HCT116 (cell line): ENCODE measurements around the gene TSPYL6. TPM values are rescaled to one million over a fixed set of nuclear protein-coding genes. Genes with fewer than 3 reads are reported as not detected.
"Not testable (repeated sequence)": the region's sequence is repeated elsewhere in the genome, so short reads cannot be mapped to it uniquely, and the experiment has no call there.

ENCODE experiments used
- ATAC-seq: fragments of 200-7000 bp; cut with Tn5 transposase; 2 replicates; pipeline ENCODE4 v1.9.1; 2020; ENCODE audit warnings: mild to moderate bottlenecking, moderate library complexity
- BruUV-seq: library from RNA; stranded (reverse); fragments of 400-500 nt; replicated peaks from 2 replicates; lab custom pipeline; 2021; lab: Mats Ljungman, UMichigan
- CTCF ChIA-PET: fragments of 300-600 bp; sonication (Branson Sonifier 250); formaldehyde crosslinking; loops from one replicate; lab custom pipeline; 2021; ENCODE audit warnings: antibody characterized with exemption; lab: Charles Lee
- POLR2A ChIA-PET: fragments of 300-600, 350-600 bp; sonication (Branson Sonifier 250); formaldehyde crosslinking; loops from one replicate; lab custom pipeline; 2021; ENCODE audit warnings: antibody characterized with exemption; lab: Charles Lee
- RAD21 ChIA-PET, 2 experiments: fragments of 300-600 bp; sonication (Branson Sonifier 250); formaldehyde crosslinking; loops; one replicate each; lab custom pipeline; 2023; ENCODE audit warnings: low total read pairs in 2 of 2; ENCODE audit not compliant: uncharacterized antibody in 2 of 2, unreplicated experiment in 2 of 2, low non-redundant PET in 1 of 2; lab: Charles Lee
- DNase-seq: peaks from one replicate; pipeline ENCODE4 v3.0.0-alpha.2; 2010; ENCODE audit warnings: low read depth, low spot score
- H2AFZ ChIP-seq: fragments of 200-600 bp; shearing (Covaris generic), sonication (generic); 2 replicates; pipeline ENCODE4 v1.6.1; 2017; ENCODE audit warnings: low read depth, mixed run types, mixed read lengths, antibody characterized with exemption, low read length; ENCODE audit not compliant: poor library complexity, severe bottlenecking
- H3K27ac ChIP-seq: 2 replicates; pipeline ENCODE4 v1.5.1; 2012; ENCODE audit warnings: low read depth, low read length
- H3K27me3 ChIP-seq: fragments of 200-600 bp; sonication (generic); 2 replicates; pipeline ENCODE4 v1.6.1; 2016; ENCODE audit warnings: mixed run types, low read length, mixed read lengths; ENCODE audit not compliant: insufficient read depth
- H3K36me3 ChIP-seq, 2 experiments: fragments of 200-500 bp in 1 of 2; fragments of 200-600 bp in 1 of 2; sonication (Bioruptor generic) in 1 of 2; sonication (generic) in 1 of 2; 2 replicates each; pipeline versions ENCODE4 v1.5.1 to v1.6.1; 2014 to 2016; ENCODE audit warnings: low read length in 2 of 2, inconsistent platforms in 1 of 2, mixed read lengths in 1 of 2, mixed run types in 1 of 2; ENCODE audit not compliant: insufficient read depth in 2 of 2, control insufficient read depth in 1 of 2
- H3K4me1 ChIP-seq, 2 experiments: fragments of 200-600 bp in 1 of 2; sonication (generic) in 1 of 2; 2 replicates each; pipeline versions ENCODE4 v1.5.1 to v1.6.1; 2012 to 2017; ENCODE audit warnings: low read length in 2 of 2, inconsistent platforms in 1 of 2, mild to moderate bottlenecking in 1 of 2, mixed read lengths in 1 of 2, mixed run types in 1 of 2, moderate library complexity in 1 of 2; ENCODE audit not compliant: insufficient read depth in 2 of 2, control insufficient read depth in 1 of 2
- H3K4me2 ChIP-seq: fragments of 200-600 bp; sonication (generic); 2 replicates; pipeline ENCODE4 v1.6.1; 2017; ENCODE audit warnings: mixed run types, low read length, mixed read lengths
- H3K4me3 ChIP-seq, 2 experiments: fragments of 200-600 bp in 1 of 2; sonication (generic) in 1 of 2; replicated peaks in 1 of 2; 2 replicates each; pipeline ENCODE4 v1.5.1; 2011 to 2016; ENCODE audit warnings: low read length in 2 of 2, control low read depth in 1 of 2, low read depth in 1 of 2, mild to moderate bottlenecking in 1 of 2, mixed read lengths in 1 of 2, mixed run types in 1 of 2
- H3K79me2 ChIP-seq: fragments of 200-600 bp; sonication (generic); 2 replicates; pipeline ENCODE4 v1.6.1; 2017; ENCODE audit warnings: mild to moderate bottlenecking, mixed run types, low read length, moderate library complexity, mixed read lengths; ENCODE audit not compliant: insufficient read depth
- H3K9ac ChIP-seq: fragments of 200-600 bp; sonication (generic); 2 replicates; pipeline ENCODE4 v1.6.1; 2016; ENCODE audit warnings: low read length, mixed read lengths
- H3K9me2 ChIP-seq: fragments of 200-600 bp; sonication (generic), shearing (Covaris generic); 2 replicates; pipeline ENCODE4 v1.6.1; 2017; ENCODE audit warnings: mixed run types, mild to moderate bottlenecking, moderate library complexity; ENCODE audit not compliant: insufficient read depth
- H3K9me3 ChIP-seq, 2 experiments: fragments of 200-500 bp in 1 of 2; fragments of 200-600 bp in 1 of 2; sonication (Bioruptor generic) in 1 of 2; sonication (generic) in 1 of 2; 2 replicates each; pipeline ENCODE4 v1.6.1; 2014 to 2017; ENCODE audit warnings: low read length in 2 of 2, mixed read lengths in 2 of 2, inconsistent platforms in 1 of 2, low read depth in 1 of 2, mild to moderate bottlenecking in 1 of 2, mixed run types in 1 of 2, moderate library complexity in 1 of 2; ENCODE audit not compliant: control insufficient read depth in 1 of 2, insufficient read depth in 1 of 2
- H4K20me1 ChIP-seq: fragments of 200-600 bp; sonication (generic), shearing (Covaris generic); 2 replicates; pipeline ENCODE4 v1.6.1; 2017; ENCODE audit warnings: mixed run types, mild to moderate bottlenecking, moderate library complexity; ENCODE audit not compliant: insufficient read depth
- CBX3 ChIP-seq: IDR thresholded peaks from 2 replicates; pipeline ENCODE4 v1.6.1; 2012; ENCODE audit warnings: low read depth
- EGR1 ChIP-seq: IDR thresholded peaks from 2 replicates; pipeline ENCODE4 v1.6.1; 2012; ENCODE audit warnings: low read depth
- ELF1 ChIP-seq: IDR thresholded peaks from 2 replicates; pipeline ENCODE4 v1.6.1; 2012; ENCODE audit warnings: low read depth, borderline replicate concordance
- FOSL1 ChIP-seq: IDR thresholded peaks from 2 replicates; pipeline ENCODE4 v1.6.1; 2012; ENCODE audit warnings: low read depth
- POLR2AphosphoS5 ChIP-seq: IDR thresholded peaks from 2 replicates; pipeline ENCODE4 v1.6.1; 2011; ENCODE audit warnings: mild to moderate bottlenecking, low read depth, low read length, moderate library complexity
- RAD21 ChIP-seq: IDR thresholded peaks from 2 replicates; pipeline ENCODE4 v1.6.1; 2012; ENCODE audit warnings: low read depth, mild to moderate bottlenecking
- intact Hi-C: fragments of 100-400 bp; cut with micrococcal nuclease; formaldehyde crosslinking; loops from 2 replicates; pipeline ENCODE4 v1.10.0; 2022
- total RNA-seq: library from RNA; stranded (reverse); gene quantifications from one replicate; pipeline ENCODE4 v1.2.1, GENCODE V29; 2021; ENCODE audit not compliant: unreplicated experiment
- TF ChIP-seq, protein P1 (sequence below): IDR thresholded peaks from 2 replicates; pipeline ENCODE4 v1.6.1; 2012; ENCODE audit warnings: low read depth
- TF ChIP-seq, protein P2 (sequence below): IDR thresholded peaks from 2 replicates; pipeline ENCODE4 v1.6.1; 2012
- TF ChIP-seq, protein P3 (sequence below), 3 experiments: fragments of 200-600 bp in 1 of 3; sonication (generic) in 1 of 3; IDR thresholded peaks in 2 of 3; conservative IDR thresholded peaks in 1 of 3; 2 replicates each; pipeline ENCODE4 v1.5.1; 2012 to 2017; ENCODE audit warnings: low read depth in 2 of 3, low read length in 2 of 3, antibody characterized with exemption in 1 of 3, borderline replicate concordance in 1 of 3, control low read depth in 1 of 3, mild to moderate bottlenecking in 1 of 3, mixed read lengths in 1 of 3, mixed run types in 1 of 3, moderate library complexity in 1 of 3; ENCODE audit not compliant: insufficient read depth in 1 of 3

The TSPYL6 gene
- total RNA-seq, 1 experiment from 2014 or later: not detected

GRCh38 chr2:54294665-54295064, 38.6 kb upstream of the TSPYL6 start:
- H3K36me3 ChIP-seq, DNase-seq, CTCF ChIA-PET, H2AFZ ChIP-seq, BruUV-seq, H3K9me2 ChIP-seq, intact Hi-C loops, H4K20me1 ChIP-seq, H3K27ac ChIP-seq, H3K27me3 ChIP-seq, H3K79me2 ChIP-seq, RAD21 ChIA-PET, POLR2A ChIA-PET, H3K9me3 ChIP-seq, H3K4me3 ChIP-seq, H3K4me1 ChIP-seq, H3K9ac ChIP-seq: not testable (repeated sequence)
- H3K4me2 ChIP-seq: peak overlapping the region; percentile 20; the same call in 1 of the 2 replicates
- peak; percentile 12; the same call in 1 of the 2 replicates for TF ChIP-seq FOSL1
- ATAC-seq: peak; percentile 47; the same call in 1 of the 2 replicates

DNA sequence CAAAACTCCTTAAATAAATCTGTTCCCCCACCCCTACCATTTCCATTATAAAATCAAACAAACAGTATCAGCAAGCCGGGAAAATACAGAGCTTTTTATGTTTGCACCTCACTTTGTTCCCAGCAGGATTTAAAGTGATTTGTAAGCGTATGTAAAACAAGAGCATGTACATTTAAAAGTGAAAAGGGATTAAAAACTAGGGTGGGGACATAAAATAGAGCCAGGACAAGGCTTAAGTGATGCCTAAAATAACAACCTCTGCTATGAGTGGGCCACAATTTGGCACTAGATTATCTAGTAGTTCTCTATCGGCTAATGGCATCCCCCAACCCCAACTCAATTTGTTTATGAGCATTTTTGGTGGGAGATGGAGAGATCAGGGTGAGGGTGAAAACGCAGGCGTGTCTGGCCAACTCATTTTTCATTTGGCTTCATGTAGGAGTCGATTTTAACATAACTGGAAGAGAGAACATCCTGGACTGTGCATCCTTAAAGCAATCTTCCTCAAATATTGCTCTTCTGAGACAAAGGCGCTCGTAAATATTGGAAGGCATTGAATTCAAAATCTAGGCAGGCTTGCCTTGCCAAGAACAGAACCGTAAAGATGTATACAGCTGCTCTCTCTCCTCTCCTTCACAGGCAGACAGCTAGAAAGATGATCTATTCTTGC, 34.5 kb upstream of the TSPYL6 start:
- Histone ChIP-seq H3K9ac (no peak overlapping the region), H2AFZ (no peak overlapping the region), H3K9me3 (no peaks in the 10 kb centered on the region)
- BruUV-seq: no TSS peak
- RAD21 ChIA-PET: no interaction called here
- TF ChIP-seq, protein P1, sequence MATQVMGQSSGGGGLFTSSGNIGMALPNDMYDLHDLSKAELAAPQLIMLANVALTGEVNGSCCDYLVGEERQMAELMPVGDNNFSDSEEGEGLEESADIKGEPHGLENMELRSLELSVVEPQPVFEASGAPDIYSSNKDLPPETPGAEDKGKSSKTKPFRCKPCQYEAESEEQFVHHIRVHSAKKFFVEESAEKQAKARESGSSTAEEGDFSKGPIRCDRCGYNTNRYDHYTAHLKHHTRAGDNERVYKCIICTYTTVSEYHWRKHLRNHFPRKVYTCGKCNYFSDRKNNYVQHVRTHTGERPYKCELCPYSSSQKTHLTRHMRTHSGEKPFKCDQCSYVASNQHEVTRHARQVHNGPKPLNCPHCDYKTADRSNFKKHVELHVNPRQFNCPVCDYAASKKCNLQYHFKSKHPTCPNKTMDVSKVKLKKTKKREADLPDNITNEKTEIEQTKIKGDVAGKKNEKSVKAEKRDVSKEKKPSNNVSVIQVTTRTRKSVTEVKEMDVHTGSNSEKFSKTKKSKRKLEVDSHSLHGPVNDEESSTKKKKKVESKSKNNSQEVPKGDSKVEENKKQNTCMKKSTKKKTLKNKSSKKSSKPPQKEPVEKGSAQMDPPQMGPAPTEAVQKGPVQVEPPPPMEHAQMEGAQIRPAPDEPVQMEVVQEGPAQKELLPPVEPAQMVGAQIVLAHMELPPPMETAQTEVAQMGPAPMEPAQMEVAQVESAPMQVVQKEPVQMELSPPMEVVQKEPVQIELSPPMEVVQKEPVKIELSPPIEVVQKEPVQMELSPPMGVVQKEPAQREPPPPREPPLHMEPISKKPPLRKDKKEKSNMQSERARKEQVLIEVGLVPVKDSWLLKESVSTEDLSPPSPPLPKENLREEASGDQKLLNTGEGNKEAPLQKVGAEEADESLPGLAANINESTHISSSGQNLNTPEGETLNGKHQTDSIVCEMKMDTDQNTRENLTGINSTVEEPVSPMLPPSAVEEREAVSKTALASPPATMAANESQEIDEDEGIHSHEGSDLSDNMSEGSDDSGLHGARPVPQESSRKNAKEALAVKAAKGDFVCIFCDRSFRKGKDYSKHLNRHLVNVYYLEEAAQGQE: no peak
- TF ChIP-seq CBX3 (no peak), RAD21 (no peak), POLR2AphosphoS5 (no peak), EGR1 (no peak), ELF1 (no peak)
- TF ChIP-seq, protein P2, sequence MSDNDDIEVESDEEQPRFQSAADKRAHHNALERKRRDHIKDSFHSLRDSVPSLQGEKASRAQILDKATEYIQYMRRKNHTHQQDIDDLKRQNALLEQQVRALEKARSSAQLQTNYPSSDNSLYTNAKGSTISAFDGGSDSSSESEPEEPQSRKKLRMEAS: no peak
- TF ChIP-seq, protein P3, sequence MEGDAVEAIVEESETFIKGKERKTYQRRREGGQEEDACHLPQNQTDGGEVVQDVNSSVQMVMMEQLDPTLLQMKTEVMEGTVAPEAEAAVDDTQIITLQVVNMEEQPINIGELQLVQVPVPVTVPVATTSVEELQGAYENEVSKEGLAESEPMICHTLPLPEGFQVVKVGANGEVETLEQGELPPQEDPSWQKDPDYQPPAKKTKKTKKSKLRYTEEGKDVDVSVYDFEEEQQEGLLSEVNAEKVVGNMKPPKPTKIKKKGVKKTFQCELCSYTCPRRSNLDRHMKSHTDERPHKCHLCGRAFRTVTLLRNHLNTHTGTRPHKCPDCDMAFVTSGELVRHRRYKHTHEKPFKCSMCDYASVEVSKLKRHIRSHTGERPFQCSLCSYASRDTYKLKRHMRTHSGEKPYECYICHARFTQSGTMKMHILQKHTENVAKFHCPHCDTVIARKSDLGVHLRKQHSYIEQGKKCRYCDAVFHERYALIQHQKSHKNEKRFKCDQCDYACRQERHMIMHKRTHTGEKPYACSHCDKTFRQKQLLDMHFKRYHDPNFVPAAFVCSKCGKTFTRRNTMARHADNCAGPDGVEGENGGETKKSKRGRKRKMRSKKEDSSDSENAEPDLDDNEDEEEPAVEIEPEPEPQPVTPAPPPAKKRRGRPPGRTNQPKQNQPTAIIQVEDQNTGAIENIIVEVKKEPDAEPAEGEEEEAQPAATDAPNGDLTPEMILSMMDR (IDR thresholded peaks at IDR 0.05 in 2 of 3, conservative IDR thresholded peaks at IDR 0.05 in 1 of 3; ENCODE audit: borderline replicate concordance in 1 of 3, insufficient read depth in 1 of 3, low read depth in 2 of 3, low read length in 2 of 3): no peak
- TF ChIP-seq, all 23 proteins: peak for 0
- ATAC-seq (no peak), DNase-seq (no peak)
- Histone ChIP-seq H3K27ac (no peak overlapping the region), H3K79me2 (no peaks in the 10 kb centered on the region), H4K20me1 (no peaks in the 10 kb centered on the region), H3K4me3 (no peak overlapping the region), H3K4me1 (peaks cover 0 to 9% of the 10 kb centered on the region in 2 experiments; a peak in 2 of 4 replicates), H3K4me2 (no peak overlapping the region), H3K9me2 (no peaks in the 10 kb centered on the region), H3K27me3 (no peaks in the 10 kb centered on the region), H3K36me3 (no peaks in the 10 kb centered on the region)
- ChIA-PET POLR2A (no interaction called here), CTCF (no interaction called here)
- intact Hi-C loops: no loop called here
